ENCODE results near the gene SLC6A8. TPM values are rescaled to one million over a fixed set of nuclear protein-coding genes. Genes with fewer than 3 reads are reported as not detected.
"Not testable (repeated sequence)": the region's sequence is repeated elsewhere in the genome, so short reads cannot be mapped to it uniquely, and the experiment has no call there.

Gene SLC6A8
- total RNA-seq, 2 donors from 2014 or later: 1.1 to 26.1 TPM

DNA sequence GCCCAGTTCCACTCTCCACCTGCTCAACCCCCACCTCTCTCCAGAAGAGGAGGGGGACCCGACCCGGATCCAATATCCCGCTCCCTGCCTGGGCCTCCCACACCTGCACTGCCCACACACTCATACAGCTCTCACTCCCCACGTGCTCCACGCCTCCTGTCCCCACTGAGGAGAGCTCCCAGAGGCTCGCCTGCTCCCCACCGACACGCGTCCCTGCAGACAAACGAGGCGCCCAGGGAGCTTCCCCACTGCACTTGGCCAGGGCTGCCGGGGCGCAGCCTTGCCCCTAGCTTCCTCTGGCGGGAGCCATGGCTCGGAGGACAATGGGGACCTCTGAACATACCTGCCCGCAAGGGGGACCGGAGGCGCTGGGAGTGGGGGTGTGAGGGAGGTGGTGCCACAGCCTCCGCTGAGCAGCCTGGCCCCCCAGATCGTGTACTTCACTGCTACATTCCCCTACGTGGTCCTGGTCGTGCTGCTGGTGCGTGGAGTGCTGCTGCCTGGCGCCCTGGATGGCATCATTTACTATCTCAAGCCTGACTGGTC lies 5.0 kb downstream of the SLC6A8 start:
- H3K27me3 Mint-ChIP-seq: no peaks in the 10 kb centered on the region
- H3K27ac Mint-ChIP-seq: no peak overlapping the region
- peaks cover 11% of the 10 kb centered on the region for H3K36me3 Mint-ChIP-seq (ENCODE audit: low read depth)
- no peak for ATAC-seq (replicated peaks)
- no peaks in the 10 kb centered on the region for H3K4me1 Mint-ChIP-seq
- H3K4me3 Mint-ChIP-seq: no peak overlapping the region
- no peaks in the 10 kb centered on the region for H3K9me3 Mint-ChIP-seq

DNA sequence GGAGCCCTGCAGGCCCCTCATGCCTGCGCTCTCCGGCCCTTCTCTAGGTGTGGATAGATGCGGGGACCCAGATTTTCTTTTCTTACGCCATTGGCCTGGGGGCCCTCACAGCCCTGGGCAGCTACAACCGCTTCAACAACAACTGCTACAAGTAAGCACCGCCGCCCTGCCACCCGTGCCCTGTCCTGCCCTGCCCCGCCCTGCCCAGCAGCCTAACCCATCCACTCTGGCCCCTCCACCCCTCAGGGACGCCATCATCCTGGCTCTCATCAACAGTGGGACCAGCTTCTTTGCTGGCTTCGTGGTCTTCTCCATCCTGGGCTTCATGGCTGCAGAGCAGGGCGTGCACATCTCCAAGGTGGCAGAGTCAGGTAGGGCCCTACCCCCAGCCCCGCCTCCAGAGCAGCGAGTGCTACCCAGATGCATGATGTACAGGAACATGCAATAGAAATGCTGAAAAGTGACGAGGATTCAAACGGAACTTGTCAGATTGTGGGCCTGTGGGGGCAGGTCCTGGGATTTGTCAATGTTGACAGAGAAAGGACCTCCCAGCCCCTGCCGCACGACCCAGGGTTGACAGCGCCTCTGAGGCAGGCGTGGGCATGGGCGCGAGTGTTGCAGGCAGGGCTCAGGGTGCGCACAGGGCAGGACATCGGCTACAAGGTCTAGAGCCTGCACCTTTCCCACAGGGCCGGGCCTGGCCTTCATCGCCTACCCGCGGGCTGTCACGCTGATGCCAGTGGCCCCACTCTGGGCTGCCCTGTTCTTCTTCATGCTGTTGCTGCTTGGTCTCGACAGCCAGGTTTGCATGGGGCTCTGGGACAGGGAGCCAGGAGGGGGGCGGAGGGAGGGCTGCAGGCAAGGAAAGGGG lies 5.7 kb downstream of the SLC6A8 start:
- H3K4me3 Mint-ChIP-seq: no peak overlapping the region
- H3K36me3 Mint-ChIP-seq (ENCODE audit: low read depth): peaks cover 19% of the 10 kb centered on the region
- no peak for ATAC-seq (replicated peaks)
- H3K4me1 Mint-ChIP-seq: no peaks in the 10 kb centered on the region
- no peaks in the 10 kb centered on the region for H3K27me3 Mint-ChIP-seq
- H3K9me3 Mint-ChIP-seq: no peaks in the 10 kb centered on the region
- H3K27ac Mint-ChIP-seq: no peak overlapping the region

DNA sequence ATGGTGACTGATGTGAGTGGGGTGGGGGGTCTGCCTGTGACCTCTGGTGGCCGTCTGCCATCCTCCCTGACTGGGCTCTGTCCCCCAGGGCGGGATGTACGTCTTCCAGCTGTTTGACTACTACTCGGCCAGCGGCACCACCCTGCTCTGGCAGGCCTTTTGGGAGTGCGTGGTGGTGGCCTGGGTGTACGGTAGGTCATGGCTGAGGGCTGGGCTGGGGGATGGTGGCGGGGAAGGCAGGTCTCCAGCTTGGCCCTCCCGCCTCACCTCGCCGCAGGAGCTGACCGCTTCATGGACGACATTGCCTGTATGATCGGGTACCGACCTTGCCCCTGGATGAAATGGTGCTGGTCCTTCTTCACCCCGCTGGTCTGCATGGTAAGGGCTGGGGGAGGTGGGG lies 6.5 kb downstream of the SLC6A8 start:
- H3K4me1 Mint-ChIP-seq; ATAC-seq (replicated peaks); H3K27me3 Mint-ChIP-seq; H3K27ac Mint-ChIP-seq; H3K4me3 Mint-ChIP-seq; H3K9me3 Mint-ChIP-seq: not testable (repeated sequence)
- H3K36me3 Mint-ChIP-seq (ENCODE audit: low read depth): peaks cover 26% of the 10 kb centered on the region

DNA sequence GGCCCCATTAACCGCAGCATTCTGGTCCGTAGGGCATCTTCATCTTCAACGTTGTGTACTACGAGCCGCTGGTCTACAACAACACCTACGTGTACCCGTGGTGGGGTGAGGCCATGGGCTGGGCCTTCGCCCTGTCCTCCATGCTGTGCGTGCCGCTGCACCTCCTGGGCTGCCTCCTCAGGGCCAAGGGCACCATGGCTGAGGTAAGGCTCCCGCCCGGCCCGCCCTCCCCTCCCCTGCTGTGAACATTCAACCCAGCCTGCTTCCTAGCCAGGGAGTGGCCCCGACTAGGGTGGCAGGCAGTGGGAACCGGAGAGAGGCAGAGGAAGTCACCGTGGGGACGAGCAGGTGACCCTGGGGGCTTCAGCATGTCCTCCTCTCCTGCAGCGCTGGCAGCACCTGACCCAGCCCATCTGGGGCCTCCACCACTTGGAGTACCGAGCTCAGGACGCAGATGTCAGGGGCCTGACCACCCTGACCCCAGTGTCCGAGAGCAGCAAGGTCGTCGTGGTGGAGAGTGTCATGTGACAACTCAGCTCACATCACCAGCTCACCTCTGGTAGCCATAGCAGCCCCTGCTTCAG lies 7.1 kb downstream of the SLC6A8 start:
- peaks cover 26% of the 10 kb centered on the region for H3K36me3 Mint-ChIP-seq (ENCODE audit: low read depth)
- no peaks in the 10 kb centered on the region for H3K4me1 Mint-ChIP-seq
- H3K9me3 Mint-ChIP-seq: no peaks in the 10 kb centered on the region
- H3K27me3 Mint-ChIP-seq: no peaks in the 10 kb centered on the region
- no peak for ATAC-seq (replicated peaks)
- H3K4me3 Mint-ChIP-seq: no peak overlapping the region
- no peak overlapping the region for H3K27ac Mint-ChIP-seq

- Mint-ChIP-seq H3K4me3 (no peak overlapping the region), H3K9me3 (no peaks in the 10 kb centered on the region), H3K36me3 (ENCODE audit: low read depth) (peaks cover 26% of the 10 kb centered on the region), H3K4me1 (no peaks in the 10 kb centered on the region), H3K27me3 (no peaks in the 10 kb centered on the region), H3K27ac (no peak overlapping the region)
- ATAC-seq (replicated peaks): no peak
These were observed 8.4 kb downstream of the SLC6A8 start for GRCh38 chrX:153696100-153696499.

DNA sequence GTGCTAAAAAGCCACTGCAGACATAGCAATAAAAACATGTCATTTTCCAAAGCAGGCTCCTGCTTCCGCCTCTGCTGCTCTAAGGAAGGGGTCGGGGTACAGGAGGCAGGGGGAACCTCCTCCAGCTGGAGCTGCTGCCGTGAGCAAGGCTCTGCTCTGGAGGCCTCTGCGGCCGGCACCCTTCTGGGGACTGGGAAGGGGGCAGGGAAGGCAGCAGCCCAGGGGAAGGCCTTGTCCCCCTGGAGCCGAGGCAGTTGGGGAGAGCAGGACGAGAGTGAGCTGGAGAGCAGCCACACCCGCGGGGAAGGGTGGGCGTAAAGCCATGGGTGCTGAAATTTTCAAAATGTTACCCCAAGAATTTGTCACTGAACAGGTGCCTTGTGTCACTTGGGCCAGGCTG lies 8.8 kb downstream of the SLC6A8 start:
- H3K4me1 Mint-ChIP-seq; H3K4me3 Mint-ChIP-seq; ATAC-seq (replicated peaks); H3K9me3 Mint-ChIP-seq; H3K27me3 Mint-ChIP-seq; H3K27ac Mint-ChIP-seq: not testable (repeated sequence)
- H3K36me3 Mint-ChIP-seq (ENCODE audit: low read depth): peaks cover 26% of the 10 kb centered on the region

- H3K36me3 Mint-ChIP-seq (ENCODE audit: low read depth): peaks cover 30% of the 10 kb centered on the region
- H3K9me3 Mint-ChIP-seq; H3K4me1 Mint-ChIP-seq; H3K27ac Mint-ChIP-seq; H3K4me3 Mint-ChIP-seq; H3K27me3 Mint-ChIP-seq; ATAC-seq (replicated peaks): not testable (repeated sequence)
These were observed 9.4 kb downstream of the SLC6A8 start for GRCh38 chrX:153696986-153697722.

GRCh38 chrX:153697924-153698865 lies 10.5 kb downstream of the SLC6A8 start:
- Mint-ChIP-seq H3K36me3 (ENCODE audit: low read depth) (peaks cover 40% of the 10 kb centered on the region), H3K4me3 (no peak overlapping the region), H3K9me3 (no peaks in the 10 kb centered on the region), H3K4me1 (no peaks in the 10 kb centered on the region), H3K27ac (no peak overlapping the region), H3K27me3 (no peaks in the 10 kb centered on the region)
- no peak for ATAC-seq (replicated peaks)

DNA sequence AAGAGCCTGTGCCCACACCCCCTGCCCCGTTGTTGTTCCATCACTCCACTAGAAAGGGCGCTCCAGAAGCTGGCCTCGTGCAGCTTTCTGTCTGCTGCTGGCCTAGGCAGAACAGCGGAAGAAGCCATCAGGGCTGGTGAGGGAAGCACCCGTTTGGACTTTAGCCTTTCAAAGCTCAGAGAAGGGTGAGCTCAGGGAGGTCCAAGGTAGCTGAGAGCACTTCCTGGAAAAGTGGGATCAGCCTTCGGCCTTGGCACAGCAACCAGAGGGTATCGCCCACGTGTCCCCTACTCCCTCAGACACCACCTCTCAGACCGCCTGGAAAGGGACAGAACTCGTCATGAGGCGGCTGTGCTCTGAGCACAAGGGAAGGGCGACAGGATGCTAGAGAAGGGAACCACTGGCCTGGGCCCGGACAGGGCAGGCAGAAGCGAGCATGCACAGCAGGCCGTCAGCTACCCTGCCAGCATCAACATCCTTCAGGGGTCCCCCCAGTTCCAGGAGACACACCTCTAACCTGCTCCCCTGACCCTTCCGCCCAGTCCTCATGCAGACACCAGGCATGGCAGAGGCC lies 11.6 kb downstream of the SLC6A8 start:
- H3K27ac Mint-ChIP-seq; H3K4me1 Mint-ChIP-seq; H3K9me3 Mint-ChIP-seq; H3K4me3 Mint-ChIP-seq; ATAC-seq (replicated peaks); H3K27me3 Mint-ChIP-seq: not testable (repeated sequence)
- peaks cover 47% of the 10 kb centered on the region for H3K36me3 Mint-ChIP-seq (ENCODE audit: low read depth)

DNA sequence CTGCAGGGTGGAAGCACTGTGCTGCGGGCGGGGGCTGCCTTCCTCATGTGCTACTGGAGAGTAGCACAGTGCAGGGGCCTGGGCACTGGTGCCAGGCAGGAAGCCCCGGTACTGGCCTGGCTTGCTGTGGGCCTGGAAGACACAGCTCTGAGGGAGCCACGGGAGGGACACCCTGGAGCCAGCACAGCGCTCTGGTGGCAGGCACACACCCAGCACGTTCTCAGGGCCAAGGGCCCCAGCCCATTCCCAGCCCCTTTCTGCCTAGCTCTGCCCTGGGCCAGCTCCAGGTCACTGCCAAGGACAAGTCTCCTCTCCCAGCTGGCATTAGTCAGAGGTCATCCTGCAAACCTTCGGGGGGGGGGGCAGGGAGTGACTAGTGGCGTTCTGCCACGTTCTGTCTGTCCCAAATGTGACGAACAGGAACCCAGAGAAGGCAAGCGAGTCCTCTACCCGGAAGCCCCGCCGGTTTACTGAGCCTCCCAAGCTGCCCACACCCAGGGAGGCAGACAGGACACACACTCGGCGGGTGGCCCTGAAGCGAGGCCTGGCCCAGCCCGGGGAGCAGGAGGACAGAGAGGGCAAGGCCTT lies 12.2 kb downstream of the SLC6A8 start:
- H3K27ac Mint-ChIP-seq; H3K4me1 Mint-ChIP-seq; H3K4me3 Mint-ChIP-seq; H3K27me3 Mint-ChIP-seq; H3K9me3 Mint-ChIP-seq; ATAC-seq (replicated peaks): not testable (repeated sequence)
- peaks cover 47% of the 10 kb centered on the region for H3K36me3 Mint-ChIP-seq (ENCODE audit: low read depth)

- Mint-ChIP-seq H3K9me3 (no peaks in the 10 kb centered on the region), H3K4me3 (no peak overlapping the region), H3K36me3 (ENCODE audit: low read depth) (peaks cover 47% of the 10 kb centered on the region), H3K27ac (no peak overlapping the region), H3K4me1 (no peaks in the 10 kb centered on the region), H3K27me3 (no peaks in the 10 kb centered on the region)
- ATAC-seq (replicated peaks): no peak
These were observed 12.7 kb downstream of the SLC6A8 start for GRCh38 chrX:153700376-153700945.

DNA sequence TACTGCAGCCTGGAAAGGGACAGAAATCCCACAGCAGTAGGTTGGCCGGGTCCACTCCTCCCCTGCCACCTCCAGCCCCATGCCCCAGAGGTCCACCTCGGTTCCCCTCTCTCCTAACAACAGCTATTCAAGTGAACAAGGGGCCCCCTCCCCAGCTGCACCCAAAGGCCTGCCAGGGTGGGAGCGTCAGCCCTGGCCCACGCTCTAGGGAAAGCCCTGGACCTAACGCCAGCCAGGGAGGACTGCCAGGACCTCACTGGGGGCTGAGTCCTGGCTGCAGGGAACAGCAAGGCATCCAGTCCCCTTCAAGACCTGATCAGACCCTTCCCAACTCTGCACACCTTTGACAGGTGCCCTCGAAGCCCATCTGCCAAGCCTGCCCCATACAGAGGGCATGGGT lies 13.2 kb downstream of the SLC6A8 start:
- no peak for ATAC-seq (replicated peaks)
- Mint-ChIP-seq H3K27ac (no peak overlapping the region), H3K9me3 (no peaks in the 10 kb centered on the region), H3K27me3 (no peaks in the 10 kb centered on the region), H3K36me3 (ENCODE audit: low read depth) (peaks cover 47% of the 10 kb centered on the region), H3K4me3 (no peak overlapping the region), H3K4me1 (no peaks in the 10 kb centered on the region)

GRCh38 chrX:153701706-153702105 lies 14.0 kb downstream of the SLC6A8 start:
- Mint-ChIP-seq H3K27me3 (no peaks in the 10 kb centered on the region), H3K27ac (no peak overlapping the region), H3K9me3 (no peaks in the 10 kb centered on the region), H3K4me3 (no peak overlapping the region), H3K4me1 (no peaks in the 10 kb centered on the region), H3K36me3 (ENCODE audit: low read depth) (peaks cover 46% of the 10 kb centered on the region)
- no peak for ATAC-seq (replicated peaks)
